Kidney epithelial cell (primary cell): ENCODE data around the gene AGTR1. TPM values are rescaled to one million over a fixed set of nuclear protein-coding genes. Genes with fewer than 3 reads are reported as not detected.

Experiments
- DNase-seq: peaks from one replicate; pipeline ENCODE4 v3.0.0-alpha.2; 2010; ENCODE audit warnings: low read depth
- H3K27me3 ChIP-seq: 2 replicates; pipeline ENCODE4 v1.6.0; 2011; ENCODE audit warnings: low read length; ENCODE audit not compliant: control insufficient read depth, insufficient read depth
- H3K36me3 ChIP-seq: 2 replicates; pipeline ENCODE4 v1.5.1; 2011; ENCODE audit warnings: low read length; ENCODE audit not compliant: control insufficient read depth, insufficient read depth
- H3K4me3 ChIP-seq: 2 replicates; pipeline ENCODE4 v1.5.1; 2011; ENCODE audit warnings: low read depth, mild to moderate bottlenecking, control low read depth, low read length
- total RNA-seq: library from RNA; depleted of rRNA; stranded (reverse); fragments of >200 nt; gene quantifications from 2 replicates; pipeline ENCODE4 v1.2.3, GENCODE V29; 2015
- TF ChIP-seq, protein P1 (sequence below): IDR thresholded peaks from 2 replicates; pipeline ENCODE4 v1.5.1; 2011; ENCODE audit warnings: mild to moderate bottlenecking, moderate library complexity, low read length, control low read depth, inconsistent platforms; ENCODE audit not compliant: insufficient read depth, poor library complexity, severe bottlenecking

The AGTR1 gene
- total RNA-seq, 1 donor from 2014 or later, result not detected

DNA sequence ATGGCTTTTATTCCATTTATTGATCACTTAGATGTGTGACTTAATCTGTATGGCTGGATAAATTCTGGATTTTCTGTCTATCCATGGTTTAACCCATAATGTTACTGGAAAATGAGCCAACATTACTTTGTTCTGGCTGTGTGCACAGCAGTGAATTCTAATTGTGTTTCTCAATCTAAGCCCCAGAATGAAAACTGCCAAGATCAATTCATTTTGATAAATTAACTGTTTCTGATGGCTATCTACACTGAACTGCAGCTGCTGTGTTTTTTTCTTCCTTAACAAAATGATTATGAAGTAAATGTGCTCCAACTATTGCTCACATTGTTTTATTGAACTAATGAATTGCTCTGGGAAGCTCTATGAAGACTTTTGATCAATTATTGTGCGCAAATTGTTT, 94.2 kb downstream of the AGTR1 start:
- DNase-seq, result no peak
- TF ChIP-seq, protein P1, sequence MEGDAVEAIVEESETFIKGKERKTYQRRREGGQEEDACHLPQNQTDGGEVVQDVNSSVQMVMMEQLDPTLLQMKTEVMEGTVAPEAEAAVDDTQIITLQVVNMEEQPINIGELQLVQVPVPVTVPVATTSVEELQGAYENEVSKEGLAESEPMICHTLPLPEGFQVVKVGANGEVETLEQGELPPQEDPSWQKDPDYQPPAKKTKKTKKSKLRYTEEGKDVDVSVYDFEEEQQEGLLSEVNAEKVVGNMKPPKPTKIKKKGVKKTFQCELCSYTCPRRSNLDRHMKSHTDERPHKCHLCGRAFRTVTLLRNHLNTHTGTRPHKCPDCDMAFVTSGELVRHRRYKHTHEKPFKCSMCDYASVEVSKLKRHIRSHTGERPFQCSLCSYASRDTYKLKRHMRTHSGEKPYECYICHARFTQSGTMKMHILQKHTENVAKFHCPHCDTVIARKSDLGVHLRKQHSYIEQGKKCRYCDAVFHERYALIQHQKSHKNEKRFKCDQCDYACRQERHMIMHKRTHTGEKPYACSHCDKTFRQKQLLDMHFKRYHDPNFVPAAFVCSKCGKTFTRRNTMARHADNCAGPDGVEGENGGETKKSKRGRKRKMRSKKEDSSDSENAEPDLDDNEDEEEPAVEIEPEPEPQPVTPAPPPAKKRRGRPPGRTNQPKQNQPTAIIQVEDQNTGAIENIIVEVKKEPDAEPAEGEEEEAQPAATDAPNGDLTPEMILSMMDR, result no peak

DNA sequence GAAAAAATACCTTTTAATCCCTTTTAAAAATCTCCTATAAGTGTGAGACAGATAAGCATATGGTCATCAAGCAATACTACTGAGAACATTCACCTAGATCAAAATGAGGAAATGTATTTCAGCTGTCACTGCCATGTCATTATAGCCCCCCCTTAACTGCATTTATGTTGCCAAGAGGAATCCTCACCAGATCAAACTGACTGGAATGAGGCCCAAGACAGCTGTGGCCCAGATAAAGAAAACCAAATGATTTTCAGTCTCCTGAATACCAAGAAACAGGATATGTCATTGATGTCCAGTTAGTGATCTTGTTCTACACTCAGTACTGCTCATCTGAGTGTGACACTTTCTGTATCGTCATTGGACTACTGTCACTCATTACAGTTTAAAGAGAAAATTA, 94.8 kb downstream of the AGTR1 start:
- Histone ChIP-seq H3K36me3 (no peaks in the 10 kb centered on the region), H3K4me3 (no peak overlapping the region), H3K27me3 (no peaks in the 10 kb centered on the region)
- no peak for DNase-seq
- TF ChIP-seq, protein P1, result no peak

More for the DNA sequence above, 94.2 kb downstream of the AGTR1 start:
- no peaks in the 10 kb centered on the region for H3K27me3 ChIP-seq
- no peaks in the 10 kb centered on the region for H3K36me3 ChIP-seq
- no peak overlapping the region for H3K4me3 ChIP-seq

Other genes with a start within 250 kb of the AGTR1 start
- gene CPB1, start 129.9 kb downstream of the AGTR1 start, total RNA-seq, result not detected in 2 replicates
- gene CPA3, start 167.4 kb downstream of the AGTR1 start, total RNA-seq, result not detected in 2 replicates